ENCODE measurements around the gene SIX3. TPM values are rescaled to one million over a fixed set of nuclear protein-coding genes. Genes with fewer than 3 reads are reported as not detected.

The SIX3 gene
- polyA plus RNA-seq, 1 of the 3 experiments (the other 2 are of a cell fraction), result 0.58 TPM

DNA sequence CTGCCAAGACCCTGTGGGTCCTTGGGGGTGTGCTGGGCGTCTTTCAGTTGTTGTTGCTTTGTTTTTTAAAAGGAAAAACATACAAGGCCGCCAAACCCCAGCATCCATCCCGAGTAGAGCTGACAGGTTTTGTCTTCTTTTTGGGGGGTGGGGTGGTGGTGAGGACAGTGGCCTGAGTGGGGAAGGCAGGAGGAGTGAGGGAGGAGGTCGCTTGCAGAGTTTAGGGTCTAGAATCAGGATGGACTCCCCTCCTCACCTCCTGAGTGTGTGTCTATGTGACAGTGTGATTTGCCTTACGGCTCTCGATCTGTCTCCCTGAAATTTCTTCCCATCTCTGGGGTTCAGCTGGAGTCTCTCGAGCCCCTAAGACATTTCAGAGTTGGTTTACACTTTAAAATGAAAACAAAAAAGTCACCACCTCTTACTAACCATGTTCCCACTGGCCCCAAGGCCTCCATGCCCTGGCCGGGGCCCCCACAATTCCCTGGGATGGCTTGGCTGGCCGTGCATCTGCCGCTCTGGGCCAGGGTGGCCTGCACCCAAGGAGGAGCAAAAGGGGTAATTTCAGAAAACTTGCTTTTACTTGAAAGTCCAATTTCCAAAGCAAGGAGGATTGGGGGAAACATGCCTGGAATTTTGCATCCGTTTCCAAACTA lies 5.0 kb downstream of the SIX3 start:
- Histone ChIP-seq H3K4me2 (no peak overlapping the region), H3K9me2 (no peaks in the 10 kb centered on the region), H3K9ac (no peak overlapping the region), H3K9me3 (no peaks in the 10 kb centered on the region), H4K20me1 (ENCODE audit: insufficient read depth) (no peaks in the 10 kb centered on the region), H3K36me3 (replicated peaks in 1 of 2; ENCODE audit: control insufficient read depth in 1 of 2, insufficient read depth in 2 of 2, low read length in 1 of 2) (peaks cover 0 to 2% of the 10 kb centered on the region in 2 experiments), H3K27ac (ENCODE audit: low read depth in 2 of 2, low read length in 1 of 2) (peak overlapping the region in 1 of 2 experiments; percentile 92; a peak in 2 of 4 replicates), H3K27me3 (ENCODE audit: insufficient read depth) (peaks cover 28% of the 10 kb centered on the region), H3K4me3 (ENCODE audit: low read depth in 2 of 2, low read length in 1 of 2) (peak overlapping the region in 1 of 2 experiments; percentile 60; a peak in 1 of 4 replicates), H2AFZ (ENCODE audit: low read depth) (no peak overlapping the region), H3K4me1 (ENCODE audit: control insufficient read depth in 1 of 2, insufficient read depth in 2 of 2, low read depth in 1 of 2, low read length in 1 of 2) (peaks cover 0 to 34% of the 10 kb centered on the region in 2 experiments; a peak in 1 of 4 replicates), H3K79me2 (ENCODE audit: insufficient read depth) (no peaks in the 10 kb centered on the region), H3F3A (replicated peaks; ENCODE audit: insufficient read depth) (no peaks in the 10 kb centered on the region)
- 83% methylated on average over 11 of the region's 11 CpGs for WGBS (ENCODE audit: low lambda C conversion rate)
- TF ChIP-seq, protein P1, sequence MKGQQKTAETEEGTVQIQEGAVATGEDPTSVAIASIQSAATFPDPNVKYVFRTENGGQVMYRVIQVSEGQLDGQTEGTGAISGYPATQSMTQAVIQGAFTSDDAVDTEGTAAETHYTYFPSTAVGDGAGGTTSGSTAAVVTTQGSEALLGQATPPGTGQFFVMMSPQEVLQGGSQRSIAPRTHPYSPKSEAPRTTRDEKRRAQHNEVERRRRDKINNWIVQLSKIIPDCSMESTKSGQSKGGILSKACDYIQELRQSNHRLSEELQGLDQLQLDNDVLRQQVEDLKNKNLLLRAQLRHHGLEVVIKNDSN (IDR thresholded peaks at IDR 0.05; ENCODE audit: borderline replicate concordance, low read depth), result no peak
- TF ChIP-seq RCOR1 (IDR thresholded peaks at IDR 0.05; ENCODE audit: low read length) (no peak), MAX (IDR thresholded peaks at IDR 0.05; ENCODE audit: low read depth) (no peak), RXRA (IDR thresholded peaks at IDR 0.05; ENCODE audit: borderline replicate concordance, low read depth) (no peak), TCF12 (IDR thresholded peaks at IDR 0.05) (no peak), FOSL2 (IDR thresholded peaks at IDR 0.05; ENCODE audit: borderline replicate concordance, low read depth) (no peak), ELF1 (IDR thresholded peaks at IDR 0.05) (no peak), EZH2phosphoT487 (IDR thresholded peaks at IDR 0.05; ENCODE audit: borderline replicate concordance, low read depth) (no peak), FOXJ3 (CRISPR knock-in tag; IDR thresholded peaks at IDR 0.05) (no peak), CHD2 (IDR thresholded peaks at IDR 0.05; ENCODE audit: low read length, partially characterized antibody) (no peak)
- no peak for DNase-seq
- CTCF ChIA-PET, result interaction anchor here (1.0 to 20.5 kb wide), 10 partner anchors 10 to 556 kb away, joined by 3 to 581 read pairs (median 4); no protein-coding TSS in a partner anchor
- POLR2A ChIA-PET, result interaction anchor here (0.6 to 1.4 kb wide), 5 partner anchors 11 to 330 kb away, joined by 3 to 5 read pairs (median 5); no protein-coding TSS in a partner anchor

DNA sequence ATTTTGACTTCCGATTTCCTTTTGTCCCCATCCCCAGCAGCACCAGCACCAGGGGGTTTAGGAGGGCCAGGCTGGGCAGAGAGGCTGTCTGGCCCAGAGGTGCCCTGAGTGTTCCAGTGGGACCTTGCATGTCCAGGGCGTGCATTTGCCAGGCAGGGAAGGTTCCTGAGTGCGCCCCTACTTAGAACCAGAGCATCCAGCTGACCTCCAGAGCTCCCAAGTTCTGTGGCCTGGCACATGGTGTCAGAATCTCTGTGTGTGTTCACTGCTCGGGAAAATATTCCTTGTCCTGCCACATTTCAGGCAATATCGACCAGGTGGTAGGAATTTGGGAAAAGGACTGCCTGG lies 5.5 kb downstream of the SIX3 start:
- Histone ChIP-seq H3K36me3 (replicated peaks in 1 of 2; ENCODE audit: control insufficient read depth in 1 of 2, insufficient read depth in 2 of 2, low read length in 1 of 2) (peaks cover 0 to 2% of the 10 kb centered on the region in 2 experiments), H3K9me2 (no peaks in the 10 kb centered on the region), H3K9me3 (no peaks in the 10 kb centered on the region), H3K4me2 (no peak overlapping the region), H3K4me1 (ENCODE audit: control insufficient read depth in 1 of 2, insufficient read depth in 2 of 2, low read depth in 1 of 2, low read length in 1 of 2) (peaks cover 0 to 34% of the 10 kb centered on the region in 2 experiments; a peak in 1 of 4 replicates), H3K9ac (no peak overlapping the region), H2AFZ (ENCODE audit: low read depth) (no peak overlapping the region), H3K27ac (ENCODE audit: low read depth in 2 of 2, low read length in 1 of 2) (peak overlapping the region in 1 of 2 experiments; percentile 18; a peak in 1 of 4 replicates), H3K27me3 (ENCODE audit: insufficient read depth) (peaks cover 27% of the 10 kb centered on the region), H3K79me2 (ENCODE audit: insufficient read depth) (no peaks in the 10 kb centered on the region), H3F3A (replicated peaks; ENCODE audit: insufficient read depth) (no peaks in the 10 kb centered on the region), H4K20me1 (ENCODE audit: insufficient read depth) (no peaks in the 10 kb centered on the region), H3K4me3 (ENCODE audit: low read depth in 2 of 2, low read length in 1 of 2) (no peak overlapping the region)
- 71% methylated on average over 5 of the region's 5 CpGs for WGBS (ENCODE audit: low lambda C conversion rate)
- ChIA-PET POLR2A (interaction anchor here (0.7 to 1.4 kb wide), 3 partner anchors 9 to 330 kb away, joined by 3 to 5 read pairs (median 5); no protein-coding TSS in a partner anchor), CTCF (interaction anchor here (0.8 to 20.5 kb wide), 9 partner anchors 10 to 903 kb away, joined by 3 to 581 read pairs (median 4); no protein-coding TSS in a partner anchor)
- peak; percentile 35 for DNase-seq
- TF ChIP-seq FOSL2 (IDR thresholded peaks at IDR 0.05; ENCODE audit: borderline replicate concordance, low read depth) (no peak), CTCF (IDR thresholded peaks at IDR 0.05) (no peak), RAD21 (IDR thresholded peaks at IDR 0.05; ENCODE audit: low read length) (no peak), EP300 (IDR thresholded peaks at IDR 0.05; ENCODE audit: borderline replicate concordance in 1 of 2, low read depth in 1 of 2, low read length in 1 of 2) (no peak), TAF1 (IDR thresholded peaks at IDR 0.05; ENCODE audit: borderline replicate concordance, low read depth, low read length) (no peak), RFX5 (IDR thresholded peaks at IDR 0.05; ENCODE audit: low read length) (no peak), GATA2 (CRISPR knock-in tag; IDR thresholded peaks at IDR 0.05) (no peak), MAX (IDR thresholded peaks at IDR 0.05; ENCODE audit: low read depth) (no peak)
- TF ChIP-seq, protein P2, sequence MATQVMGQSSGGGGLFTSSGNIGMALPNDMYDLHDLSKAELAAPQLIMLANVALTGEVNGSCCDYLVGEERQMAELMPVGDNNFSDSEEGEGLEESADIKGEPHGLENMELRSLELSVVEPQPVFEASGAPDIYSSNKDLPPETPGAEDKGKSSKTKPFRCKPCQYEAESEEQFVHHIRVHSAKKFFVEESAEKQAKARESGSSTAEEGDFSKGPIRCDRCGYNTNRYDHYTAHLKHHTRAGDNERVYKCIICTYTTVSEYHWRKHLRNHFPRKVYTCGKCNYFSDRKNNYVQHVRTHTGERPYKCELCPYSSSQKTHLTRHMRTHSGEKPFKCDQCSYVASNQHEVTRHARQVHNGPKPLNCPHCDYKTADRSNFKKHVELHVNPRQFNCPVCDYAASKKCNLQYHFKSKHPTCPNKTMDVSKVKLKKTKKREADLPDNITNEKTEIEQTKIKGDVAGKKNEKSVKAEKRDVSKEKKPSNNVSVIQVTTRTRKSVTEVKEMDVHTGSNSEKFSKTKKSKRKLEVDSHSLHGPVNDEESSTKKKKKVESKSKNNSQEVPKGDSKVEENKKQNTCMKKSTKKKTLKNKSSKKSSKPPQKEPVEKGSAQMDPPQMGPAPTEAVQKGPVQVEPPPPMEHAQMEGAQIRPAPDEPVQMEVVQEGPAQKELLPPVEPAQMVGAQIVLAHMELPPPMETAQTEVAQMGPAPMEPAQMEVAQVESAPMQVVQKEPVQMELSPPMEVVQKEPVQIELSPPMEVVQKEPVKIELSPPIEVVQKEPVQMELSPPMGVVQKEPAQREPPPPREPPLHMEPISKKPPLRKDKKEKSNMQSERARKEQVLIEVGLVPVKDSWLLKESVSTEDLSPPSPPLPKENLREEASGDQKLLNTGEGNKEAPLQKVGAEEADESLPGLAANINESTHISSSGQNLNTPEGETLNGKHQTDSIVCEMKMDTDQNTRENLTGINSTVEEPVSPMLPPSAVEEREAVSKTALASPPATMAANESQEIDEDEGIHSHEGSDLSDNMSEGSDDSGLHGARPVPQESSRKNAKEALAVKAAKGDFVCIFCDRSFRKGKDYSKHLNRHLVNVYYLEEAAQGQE (IDR thresholded peaks at IDR 0.05; ENCODE audit: low read depth, low read length), result no peak
